AG20443 (cell line): ENCODE results near the gene CLDN22.

Experiments used
- DNase-seq: peaks from one replicate; pipeline ENCODE4 v3.0.0; 2012; ENCODE audit warnings: low spot score, mixed read lengths

CLDN22 gene

GRCh38 chr4:183321516-183321915 lies 1.4 kb upstream of the CLDN22 start:
- no peak for DNase-seq

- no peak for DNase-seq
Observed at GRCh38 chr4:183321079-183321478, 1.0 kb upstream of the CLDN22 start.

DNA sequence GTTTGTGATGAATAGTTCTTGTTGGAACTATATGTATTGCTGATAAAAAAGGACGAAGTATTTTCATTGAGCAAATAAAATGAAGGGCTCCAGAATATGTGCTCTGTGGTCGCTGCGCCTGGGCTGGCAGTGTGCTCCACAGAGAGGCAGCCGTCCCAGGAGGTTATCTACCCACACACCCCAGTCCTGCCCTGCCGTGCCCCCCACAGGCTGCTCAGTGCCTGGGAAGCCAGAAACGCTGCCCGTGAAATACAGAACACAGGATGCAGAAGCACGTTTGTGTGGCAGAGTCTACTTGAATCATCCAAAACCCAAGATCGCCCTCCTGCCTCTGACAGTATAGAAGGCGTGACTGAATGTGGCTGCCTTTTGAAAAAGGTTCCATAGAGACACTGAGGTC lies 1.4 kb downstream of the CLDN22 start:
- DNase-seq: no peak

GRCh38 chr4:183314806-183315205 lies 5.3 kb downstream of the CLDN22 start:
- no peak for DNase-seq

GRCh38 chr4:183314336-183314735 lies 5.7 kb downstream of the CLDN22 start:
- no peak for DNase-seq

DNA sequence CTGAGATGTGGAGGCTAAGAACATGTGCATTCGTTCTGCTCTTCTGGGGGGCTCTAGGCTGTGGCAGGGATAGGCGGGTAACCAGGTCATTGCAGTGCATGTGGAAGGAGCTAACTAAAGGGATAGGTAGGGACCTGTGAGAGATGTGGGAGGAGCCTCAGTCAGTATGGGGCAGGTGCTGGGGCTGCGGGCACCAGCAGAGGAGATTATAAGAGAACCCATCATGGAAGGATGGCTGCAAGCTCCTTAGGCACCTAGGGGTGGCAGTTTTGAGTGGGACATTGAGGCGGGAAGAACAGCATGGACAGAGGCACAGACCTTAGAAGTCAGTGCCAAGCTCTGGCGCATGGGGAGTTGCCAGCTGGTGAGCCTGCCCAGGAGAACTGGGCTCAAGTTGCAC lies 7.2 kb downstream of the CLDN22 start:
- no peak for DNase-seq

GRCh38 chr4:183306811-183307210 lies 13.3 kb downstream of the CLDN22 start:
- DNase-seq: no peak

DNA sequence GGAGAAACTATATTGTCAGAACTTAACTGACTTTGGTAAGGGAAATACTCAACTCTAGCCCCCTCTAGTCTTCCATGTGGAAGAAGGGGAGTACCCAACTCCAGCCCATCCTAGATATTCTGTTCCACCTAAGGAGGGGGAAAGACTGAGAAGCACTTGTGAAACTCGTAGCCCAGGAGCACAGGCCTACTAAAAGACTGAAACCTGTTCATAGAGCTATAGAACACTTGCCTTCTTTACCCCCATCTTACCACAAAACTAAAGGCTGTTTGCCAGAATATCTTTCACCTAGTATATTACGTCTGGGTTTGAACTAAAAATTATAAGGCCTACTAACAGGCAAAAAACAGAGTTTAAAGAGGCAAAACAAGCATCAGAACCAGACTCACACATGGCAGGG lies 15.5 kb downstream of the CLDN22 start:
- DNase-seq: no peak

GRCh38 chr4:183304067-183304466 lies 16.0 kb downstream of the CLDN22 start:
- no peak for DNase-seq

DNA sequence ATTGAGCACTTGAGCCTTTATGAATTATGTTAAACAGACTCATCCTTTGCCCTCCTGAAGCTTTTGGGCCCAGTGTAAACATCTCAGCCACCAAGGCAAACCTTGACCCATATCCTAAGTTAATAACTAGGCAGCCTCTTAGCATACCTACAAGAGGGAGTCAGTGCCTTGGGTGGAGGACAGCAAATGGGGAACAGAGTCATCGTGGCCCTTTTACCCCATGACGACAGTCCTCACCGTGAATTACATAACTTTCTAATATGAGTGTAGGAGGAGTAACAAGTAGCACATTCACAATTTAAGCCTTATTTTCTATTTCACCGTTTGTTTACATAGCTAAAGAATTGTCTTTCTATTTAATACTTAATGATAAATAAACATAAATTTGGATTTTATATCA lies 16.8 kb downstream of the CLDN22 start:
- DNase-seq: no peak

DNA sequence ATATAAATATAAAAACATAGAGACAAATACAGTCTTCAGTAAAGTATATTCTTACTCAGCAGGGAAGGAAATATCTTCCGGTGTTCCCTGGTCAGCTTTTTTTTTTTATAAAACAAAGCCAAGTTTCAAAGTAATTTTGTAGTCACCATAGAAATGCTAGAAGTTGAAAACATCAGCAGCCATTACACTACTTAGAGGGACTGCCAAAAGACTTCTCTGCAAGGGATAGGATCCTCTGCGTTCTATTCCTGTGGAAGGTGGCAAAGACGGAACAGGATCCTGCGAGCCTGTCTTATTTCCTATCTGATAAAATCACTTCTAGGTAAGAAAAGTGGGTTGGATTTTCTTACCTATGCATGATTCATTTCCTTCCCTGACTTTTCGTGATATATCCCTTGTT lies 19.4 kb downstream of the CLDN22 start:
- no peak for DNase-seq

DNA sequence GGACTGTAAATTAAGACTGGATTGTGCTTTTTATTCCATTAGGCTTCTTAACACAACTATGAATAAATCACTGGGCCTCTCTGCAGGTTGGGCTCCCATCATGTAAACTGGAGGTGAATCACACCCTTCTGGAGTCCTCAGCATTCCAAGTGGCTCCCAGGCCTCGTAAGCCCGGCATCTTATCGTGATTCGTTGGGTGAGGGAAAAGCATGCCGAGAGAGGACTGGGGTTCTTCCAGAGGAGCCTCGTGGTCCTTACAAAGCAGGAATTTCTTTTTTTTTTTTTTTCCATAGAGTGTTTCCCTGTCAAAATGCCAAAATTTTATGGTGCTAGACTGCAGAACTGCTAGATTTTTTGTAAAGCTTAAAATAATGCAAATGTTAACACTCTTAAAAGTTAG lies 20.0 kb downstream of the CLDN22 start:
- DNase-seq: no peak

DNA sequence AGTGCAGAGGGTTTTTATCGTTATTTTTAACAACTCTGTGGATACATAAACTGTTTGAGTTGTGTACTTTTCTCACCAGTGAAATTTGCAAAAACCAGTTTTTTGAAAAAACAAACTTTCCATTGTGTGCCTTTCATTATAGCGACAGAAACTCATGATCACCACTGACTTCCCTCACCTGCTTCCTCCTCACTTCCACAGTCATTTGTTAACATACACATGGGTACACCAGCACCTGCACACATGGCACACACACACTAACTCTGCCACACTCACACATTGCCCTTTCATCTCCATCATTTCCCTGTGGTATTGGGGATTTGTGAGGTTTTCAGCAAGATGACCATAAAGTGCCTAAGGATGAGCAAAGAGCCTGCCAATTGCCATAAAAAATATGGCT lies 20.6 kb downstream of the CLDN22 start:
- DNase-seq: no peak

DNA sequence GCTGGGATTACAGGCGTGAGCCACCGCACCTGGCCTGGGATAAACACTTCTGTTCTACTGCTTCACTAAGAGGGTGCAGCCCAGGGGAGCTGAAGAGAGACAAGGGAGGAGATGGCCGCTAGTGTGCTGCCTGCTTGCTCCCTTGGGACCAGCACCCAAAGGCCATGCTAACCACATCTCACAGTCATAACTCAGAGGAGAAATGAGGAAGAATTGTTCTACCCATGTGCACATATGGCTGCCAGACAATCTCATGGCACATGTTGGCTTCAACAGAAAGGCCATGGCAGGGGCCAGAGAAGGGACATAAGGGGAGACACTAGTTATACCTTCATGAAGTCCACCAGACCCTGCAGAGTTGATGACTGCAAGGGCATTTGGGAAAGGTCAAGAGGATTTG lies 22.4 kb downstream of the CLDN22 start:
- no peak for DNase-seq

DNA sequence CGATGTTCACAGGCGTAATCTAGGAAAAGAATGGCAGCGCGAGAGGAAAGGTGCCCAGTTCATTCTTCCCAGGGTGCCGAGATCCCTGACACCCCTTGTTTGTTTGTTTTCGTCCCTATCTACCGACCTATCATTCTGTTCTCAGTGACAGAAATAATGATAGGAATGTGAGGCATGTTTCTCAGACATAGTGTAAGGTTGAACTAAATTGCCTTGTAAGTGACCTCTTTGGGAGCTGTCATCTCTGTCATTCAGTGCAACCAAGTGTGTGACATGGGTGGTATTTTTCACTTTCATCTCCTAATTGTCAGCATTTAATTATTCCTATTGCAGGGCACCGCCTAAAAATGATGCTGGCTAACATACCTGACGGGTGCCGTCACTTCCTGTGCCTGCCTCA lies 24.4 kb downstream of the CLDN22 start:
- no peak for DNase-seq

- DNase-seq: no peak
Observed at GRCh38 chr4:183291070-183291469, 29.0 kb downstream of the CLDN22 start.

GRCh38 chr4:183289688-183290087 lies 30.4 kb downstream of the CLDN22 start:
- peak; percentile 48 for DNase-seq

DNA sequence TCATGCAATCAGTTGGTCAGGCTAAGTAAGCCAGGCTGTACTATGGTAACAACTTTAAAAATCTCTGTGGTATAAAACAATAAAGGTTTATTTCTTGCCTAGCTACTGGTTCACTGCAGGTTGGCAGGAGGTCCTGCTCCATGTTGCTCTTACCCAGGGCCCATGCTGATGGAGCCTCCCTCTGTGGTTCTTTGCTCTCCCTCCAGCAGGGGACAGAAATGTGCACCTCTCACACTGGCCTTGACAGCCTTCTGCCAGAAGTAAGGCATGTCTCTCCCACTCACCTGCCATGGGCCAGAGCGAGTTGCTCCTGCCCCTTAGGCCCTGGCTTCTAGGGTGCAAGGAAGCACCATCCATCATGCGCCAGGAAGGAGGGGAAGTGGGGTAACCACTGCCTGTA lies 31.1 kb downstream of the CLDN22 start:
- DNase-seq: no peak

DNA sequence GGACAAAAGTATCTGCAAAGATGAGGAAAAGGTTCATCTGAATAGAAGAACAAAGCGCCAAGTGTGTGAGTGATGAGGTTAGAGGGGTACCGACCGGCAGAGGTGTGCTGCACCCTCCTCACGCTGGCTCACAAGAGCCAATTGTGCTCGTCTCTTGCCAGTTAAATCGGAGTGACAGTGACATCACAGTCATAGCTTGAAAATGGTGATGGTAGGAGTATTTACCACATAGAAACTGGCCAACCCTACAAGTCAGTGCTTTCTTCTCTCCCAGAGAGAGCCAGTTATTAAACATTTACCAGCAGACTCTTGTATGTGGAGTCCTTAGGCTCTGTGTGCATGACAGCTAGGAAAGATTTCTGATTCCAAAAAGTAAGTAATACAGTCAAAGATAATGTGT lies 32.4 kb downstream of the CLDN22 start:
- no peak for DNase-seq

GRCh38 chr4:183287309-183287659 lies 32.8 kb downstream of the CLDN22 start:
- DNase-seq: no peak

- DNase-seq: no peak
Observed at GRCh38 chr4:183286590-183287308, 33.3 kb downstream of the CLDN22 start.

DNA sequence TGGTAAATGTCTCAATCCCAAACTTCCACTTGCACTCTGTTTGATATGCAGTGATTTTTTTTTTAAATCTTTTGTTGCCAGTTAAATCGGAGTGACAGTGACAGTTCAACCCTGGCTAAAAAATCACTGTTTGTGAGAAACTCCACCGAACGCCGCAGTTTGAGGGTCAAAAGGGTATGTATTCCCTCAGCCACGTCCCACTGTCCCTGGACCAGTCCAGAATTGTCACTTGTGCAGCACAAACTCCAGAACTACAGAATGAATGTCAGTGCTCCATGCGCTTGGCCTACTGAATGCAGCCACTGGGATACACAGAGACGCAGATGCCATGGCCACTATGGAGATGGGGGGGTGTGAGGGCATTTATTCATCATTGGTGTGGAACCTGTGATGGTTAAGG lies 34.2 kb downstream of the CLDN22 start:
- DNase-seq: no peak

DNA sequence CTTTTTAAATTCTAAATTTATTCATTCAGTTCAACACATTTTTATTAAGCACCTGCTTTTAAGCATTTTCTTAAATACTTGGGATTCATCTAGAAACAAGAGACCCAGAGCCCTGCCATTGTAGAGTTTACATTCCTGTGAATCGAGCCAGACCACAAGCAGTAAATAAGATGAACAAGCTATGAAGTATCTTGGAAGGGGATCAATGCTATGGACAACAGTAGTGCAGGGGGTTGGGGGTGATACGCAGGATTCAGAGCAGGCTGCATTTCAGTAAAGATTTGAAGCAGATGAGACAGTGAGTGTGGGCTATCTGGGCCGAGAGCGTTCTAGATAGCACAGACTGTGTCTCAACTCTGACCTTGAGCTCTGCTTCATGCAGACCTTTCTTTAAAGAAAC lies 35.1 kb downstream of the CLDN22 start:
- peak; percentile 52 for DNase-seq

DNA sequence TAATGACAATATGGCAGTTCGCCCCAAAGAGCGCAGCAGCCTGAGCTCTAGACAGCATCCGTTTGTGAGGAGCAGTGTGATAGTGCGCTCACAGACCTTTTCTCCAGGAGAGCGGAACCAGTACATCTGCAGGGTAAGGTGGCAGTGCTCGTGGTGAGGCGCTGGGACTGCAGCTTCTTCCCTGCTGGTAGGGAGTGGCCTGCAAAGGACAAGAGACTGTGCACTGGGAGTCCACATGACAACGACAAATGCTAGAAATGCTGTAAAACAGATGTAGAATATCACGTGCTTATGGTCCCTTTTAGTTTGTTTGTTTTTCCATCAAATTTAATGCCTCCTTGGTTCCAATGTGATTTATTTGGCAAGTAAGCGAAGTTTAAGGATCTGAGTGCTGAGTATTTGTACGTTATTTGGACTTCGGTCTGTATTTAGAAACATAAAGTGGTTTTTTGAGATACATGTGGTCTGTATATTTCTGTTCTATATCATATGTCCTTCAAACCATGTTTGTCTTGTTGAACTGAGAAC lies 35.8 kb downstream of the CLDN22 start:
- no peak for DNase-seq
